Measurements from ENCODE around the gene HIP1. TPM values are rescaled to one million over a fixed set of nuclear protein-coding genes. Genes with fewer than 3 reads are reported as not detected.
"Not testable (repeated sequence)": the region's sequence is repeated elsewhere in the genome, so short reads cannot be mapped to it uniquely, and the experiment has no call there.

Gene HIP1
- total and polyA plus RNA-seq, 12 donors: 7.0 to 32.4 (median 23.4) TPM

DNA sequence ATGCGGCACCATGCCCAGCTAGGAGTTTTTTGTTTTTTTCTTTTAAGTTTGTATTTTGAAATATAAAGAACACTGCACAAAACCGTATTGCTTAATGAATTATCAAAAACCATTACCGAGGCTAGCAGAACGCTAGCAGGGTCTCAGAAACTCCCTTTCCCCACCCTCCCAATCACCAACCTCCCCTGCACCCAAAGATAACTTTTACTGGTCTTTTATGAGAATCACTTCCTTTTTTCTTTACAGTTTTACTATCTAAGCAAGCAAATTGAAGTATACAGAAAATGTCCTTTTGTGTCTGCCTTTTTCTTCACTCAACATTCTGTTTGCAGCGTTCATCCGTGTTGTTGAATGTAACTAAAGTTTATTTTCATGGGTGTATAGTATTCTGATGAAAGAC, 13.4 kb downstream of the HIP1 start:
- H3K4me3 ChIP-seq: no peak overlapping the region
- H3K36me3 ChIP-seq: peaks cover 0 to 7% (median 0%) of the 10 kb centered on the region in 9 donors
- H3K27me3 ChIP-seq: no peaks in the 10 kb centered on the region
- H3K9me3 ChIP-seq: no peaks in the 10 kb centered on the region
- intact Hi-C loops (cut with DNase I): no loop called here
- H3K4me1 ChIP-seq: peaks cover 4 to 41% (median 24%) of the 10 kb centered on the region in 9 donors
- ATAC-seq (no peak), DNase-seq (no peak)
- TF ChIP-seq, protein P1, sequence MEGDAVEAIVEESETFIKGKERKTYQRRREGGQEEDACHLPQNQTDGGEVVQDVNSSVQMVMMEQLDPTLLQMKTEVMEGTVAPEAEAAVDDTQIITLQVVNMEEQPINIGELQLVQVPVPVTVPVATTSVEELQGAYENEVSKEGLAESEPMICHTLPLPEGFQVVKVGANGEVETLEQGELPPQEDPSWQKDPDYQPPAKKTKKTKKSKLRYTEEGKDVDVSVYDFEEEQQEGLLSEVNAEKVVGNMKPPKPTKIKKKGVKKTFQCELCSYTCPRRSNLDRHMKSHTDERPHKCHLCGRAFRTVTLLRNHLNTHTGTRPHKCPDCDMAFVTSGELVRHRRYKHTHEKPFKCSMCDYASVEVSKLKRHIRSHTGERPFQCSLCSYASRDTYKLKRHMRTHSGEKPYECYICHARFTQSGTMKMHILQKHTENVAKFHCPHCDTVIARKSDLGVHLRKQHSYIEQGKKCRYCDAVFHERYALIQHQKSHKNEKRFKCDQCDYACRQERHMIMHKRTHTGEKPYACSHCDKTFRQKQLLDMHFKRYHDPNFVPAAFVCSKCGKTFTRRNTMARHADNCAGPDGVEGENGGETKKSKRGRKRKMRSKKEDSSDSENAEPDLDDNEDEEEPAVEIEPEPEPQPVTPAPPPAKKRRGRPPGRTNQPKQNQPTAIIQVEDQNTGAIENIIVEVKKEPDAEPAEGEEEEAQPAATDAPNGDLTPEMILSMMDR (IDR thresholded peaks at IDR 0.05): no peak
- WGBS, 2 donors: 92% methylated on average over 6 of the region's 6 CpGs
- H3K27ac ChIP-seq: no peak overlapping the region

GRCh38 chr7:75723444-75723843, 15.3 kb downstream of the HIP1 start:
- DNase-seq (no peak), ATAC-seq (no peak)
- intact Hi-C loops (cut with DNase I): no loop called here
- WGBS, 2 donors: 75% methylated on average over 3 of the region's 3 CpGs
- Histone ChIP-seq H3K9me3 (no peaks in the 10 kb centered on the region), H3K4me1 (peaks cover 4 to 31% (median 17%) of the 10 kb centered on the region in 9 donors), H3K27me3 (no peaks in the 10 kb centered on the region), H3K4me3 (no peak overlapping the region), H3K27ac (peak overlapping the region in 1 of 10 donors; percentile 3), H3K36me3 (peaks cover 0 to 7% (median 0%) of the 10 kb centered on the region in 9 donors)
- TF ChIP-seq, protein P1 (IDR thresholded peaks at IDR 0.05): no peak

DNA sequence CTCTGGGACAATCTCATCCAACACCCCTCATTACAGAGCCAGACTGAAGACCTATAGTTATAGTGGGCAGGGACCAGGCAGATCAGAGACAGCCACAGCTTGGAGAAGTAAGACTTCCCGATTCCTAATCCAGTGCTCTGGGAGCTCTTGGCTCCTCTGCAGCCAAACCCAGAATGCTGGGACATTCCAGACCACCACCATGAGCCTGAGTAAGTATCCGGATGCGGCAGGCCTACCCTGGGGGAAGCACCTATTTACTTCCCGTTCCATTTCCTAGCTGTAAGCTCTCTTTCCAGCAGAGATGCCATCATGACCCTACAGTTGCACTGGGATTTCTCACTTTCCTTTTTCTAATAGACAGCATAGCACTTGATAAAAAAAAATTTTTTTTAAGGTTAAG, 16.4 kb downstream of the HIP1 start:
- no peak overlapping the region for H3K4me3 ChIP-seq
- peak overlapping the region in 1 of 10 donors; percentile 3 for H3K27ac ChIP-seq
- ATAC-seq: peak in 3 of 8 donors; percentile 12 to 31 (median 20)

GRCh38 chr7:75721922-75722321, 16.8 kb downstream of the HIP1 start:
- peak overlapping the region in 1 of 10 donors; percentile 3 for H3K27ac ChIP-seq
- ATAC-seq; H3K36me3 ChIP-seq; H3K4me3 ChIP-seq; H3K9me3 ChIP-seq; H3K27me3 ChIP-seq; DNase-seq; intact Hi-C loops (cut with DNase I): not testable (repeated sequence)
- 93 to 94% methylated on average over 9 of the region's 9 CpGs for WGBS, 2 donors
- peaks cover 0 to 25% (median 9%) of the 10 kb centered on the region in 9 donors for H3K4me1 ChIP-seq

More for the DNA sequence above, 16.4 kb downstream of the HIP1 start:
- TF ChIP-seq, protein P1 (IDR thresholded peaks at IDR 0.05): no peak
- intact Hi-C loops (cut with DNase I): no loop called here
- WGBS, 2 donors: 50 to 70% methylated on average over 4 of the region's 4 CpGs
- no peak for DNase-seq
- Histone ChIP-seq H3K27me3 (no peaks in the 10 kb centered on the region), H3K9me3 (no peaks in the 10 kb centered on the region), H3K4me1 (peaks cover 0 to 25% (median 9%) of the 10 kb centered on the region in 9 donors), H3K36me3 (peaks cover 0 to 6% (median 0%) of the 10 kb centered on the region in 9 donors)

DNA sequence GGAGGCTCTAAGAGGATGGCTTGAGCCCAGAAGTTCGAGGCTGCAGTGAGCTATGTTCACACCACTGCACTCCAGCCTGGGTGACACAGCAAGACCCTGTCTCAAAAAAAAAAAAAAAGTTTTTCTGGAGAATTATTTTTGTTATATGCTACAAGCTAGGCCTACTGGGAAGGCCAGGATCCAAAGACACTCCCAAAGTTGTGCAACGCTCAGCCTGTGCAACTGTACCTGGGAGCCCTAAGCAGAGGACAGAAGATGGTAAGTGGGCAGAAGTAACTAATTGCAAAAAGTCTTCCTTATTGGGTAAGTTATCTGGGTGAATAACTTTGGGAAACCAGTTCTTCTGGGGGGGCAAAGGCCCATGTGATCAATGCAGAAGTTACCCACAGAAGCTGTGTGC, 17.3 kb downstream of the HIP1 start:
- Histone ChIP-seq H3K27me3 (no peaks in the 10 kb centered on the region), H3K36me3 (peaks cover 0 to 7% (median 0%) of the 10 kb centered on the region in 9 donors), H3K4me1 (peaks cover 0 to 25% (median 9%) of the 10 kb centered on the region in 9 donors), H3K4me3 (no peak overlapping the region), H3K9me3 (no peaks in the 10 kb centered on the region), H3K27ac (no peak overlapping the region)
- ATAC-seq (no peak), DNase-seq (no peak)
- intact Hi-C loops (cut with DNase I): no loop called here
- WGBS, 2 donors: 61 to 70% methylated on average over 2 of the region's 2 CpGs
- TF ChIP-seq, protein P1 (IDR thresholded peaks at IDR 0.05): no peak
